ENCODE results near the gene TPT1. TPM values are rescaled to one million over a fixed set of nuclear protein-coding genes. Genes with fewer than 3 reads are reported as not detected.

The TPT1 gene
- total RNA-seq, 1 donor from 2014 or later: 5,010 TPM

- Histone ChIP-seq H3K27me3 (ENCODE audit: low read depth) (peaks cover 4% of the 10 kb centered on the region), H3K9me3 (no peaks in the 10 kb centered on the region), H3K36me3 (no peaks in the 10 kb centered on the region), H3K4me1 (peaks cover 26% of the 10 kb centered on the region), H3K4me3 (no peak overlapping the region), H3K27ac (no peak overlapping the region)
- ATAC-seq: no peak
- DNase-seq: no peak
- no peak for TF ChIP-seq CTCF (IDR thresholded peaks at IDR 0.05)
- intact Hi-C loops (cut with DNase I): no loop called here
Observed at GRCh38 chr13:45306966-45307365, 34.0 kb downstream of the TPT1 start.

- Histone ChIP-seq H3K4me3 (no peak overlapping the region), H3K4me1 (peaks cover 9% of the 10 kb centered on the region), H3K9me3 (no peaks in the 10 kb centered on the region), H3K27ac (no peak overlapping the region), H3K36me3 (no peaks in the 10 kb centered on the region), H3K27me3 (ENCODE audit: low read depth) (no peaks in the 10 kb centered on the region)
- DNase-seq (no peak), ATAC-seq (no peak)
- TF ChIP-seq CTCF (IDR thresholded peaks at IDR 0.05): no peak
- intact Hi-C loops (cut with DNase I): no loop called here
Observed at GRCh38 chr13:45305079-45305478, 35.9 kb downstream of the TPT1 start.

GRCh38 chr13:45303866-45304265 lies 37.1 kb downstream of the TPT1 start:
- no peak overlapping the region for H3K4me3 ChIP-seq
- H3K4me1 ChIP-seq: no peaks in the 10 kb centered on the region
- H3K27ac ChIP-seq: no peak overlapping the region
- no peak for TF ChIP-seq CTCF (IDR thresholded peaks at IDR 0.05)
- DNase-seq (no peak), ATAC-seq (no peak)
- no peaks in the 10 kb centered on the region for H3K9me3 ChIP-seq
- H3K27me3 ChIP-seq (ENCODE audit: low read depth): no peaks in the 10 kb centered on the region
- H3K36me3 ChIP-seq: no peaks in the 10 kb centered on the region
- intact Hi-C loops (cut with DNase I): no loop called here

GRCh38 chr13:45303026-45303425 lies 38.0 kb downstream of the TPT1 start:
- TF ChIP-seq CTCF (IDR thresholded peaks at IDR 0.05): no peak
- no peaks in the 10 kb centered on the region for H3K27me3 ChIP-seq (ENCODE audit: low read depth)
- intact Hi-C loops (cut with DNase I): no loop called here
- no peaks in the 10 kb centered on the region for H3K4me1 ChIP-seq
- no peak for DNase-seq
- H3K27ac ChIP-seq: no peak overlapping the region
- no peaks in the 10 kb centered on the region for H3K9me3 ChIP-seq
- no peak overlapping the region for H3K4me3 ChIP-seq
- ATAC-seq: no peak
- no peaks in the 10 kb centered on the region for H3K36me3 ChIP-seq

- H3K27ac ChIP-seq: no peak overlapping the region
- no peaks in the 10 kb centered on the region for H3K27me3 ChIP-seq (ENCODE audit: low read depth)
- no peak for TF ChIP-seq CTCF (IDR thresholded peaks at IDR 0.05)
- H3K4me3 ChIP-seq: no peak overlapping the region
- ATAC-seq (no peak), DNase-seq (no peak)
- intact Hi-C loops (cut with DNase I): no loop called here
- no peaks in the 10 kb centered on the region for H3K36me3 ChIP-seq
- no peaks in the 10 kb centered on the region for H3K9me3 ChIP-seq
- no peaks in the 10 kb centered on the region for H3K4me1 ChIP-seq
Observed at GRCh38 chr13:45302507-45302906, 38.5 kb downstream of the TPT1 start.

GRCh38 chr13:45301263-45301662 lies 39.7 kb downstream of the TPT1 start:
- Histone ChIP-seq H3K4me3 (no peak overlapping the region), H3K4me1 (no peaks in the 10 kb centered on the region), H3K9me3 (no peaks in the 10 kb centered on the region), H3K27ac (no peak overlapping the region), H3K27me3 (ENCODE audit: low read depth) (no peaks in the 10 kb centered on the region), H3K36me3 (no peaks in the 10 kb centered on the region)
- intact Hi-C loops (cut with DNase I): no loop called here
- TF ChIP-seq CTCF (IDR thresholded peaks at IDR 0.05): no peak
- peak; percentile 73 to 77 for ATAC-seq
- DNase-seq: no peak
